HG03558 (cell line): ENCODE results near the gene WASHC4.
"Not testable (repeated sequence)": the region's sequence is repeated elsewhere in the genome, so short reads cannot be mapped to it uniquely, and the experiment has no call there.

Experiments used
- ATAC-seq: cut with Tn5 transposase; IDR thresholded peaks from one replicate; pipeline ENCODE4 v1.9.1; 2021; ENCODE audit warnings: moderate number of reproducible peaks; ENCODE audit not compliant: unreplicated experiment; ENCODE audit errors: extremely low read depth

The WASHC4 gene

DNA sequence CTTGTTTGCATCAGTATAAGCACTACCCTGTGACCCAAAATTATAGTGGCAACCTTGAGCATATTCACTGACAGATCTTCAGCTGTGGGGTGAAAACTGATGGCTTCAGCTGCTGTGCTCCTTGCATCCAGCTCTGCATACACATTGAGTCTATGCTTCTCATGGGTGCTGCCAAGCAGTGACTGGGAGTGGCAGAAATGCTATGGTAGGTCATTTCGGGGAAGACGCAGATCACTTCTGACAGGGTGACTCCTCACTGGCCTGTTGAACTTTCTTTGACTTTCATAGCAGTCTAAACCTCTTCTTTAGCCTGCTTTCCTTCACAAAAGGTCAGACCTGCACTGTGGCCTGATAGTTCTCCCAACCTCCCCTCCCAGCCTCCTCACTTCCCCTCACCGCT lies 17.7 kb upstream of the WASHC4 start:
- no peak for ATAC-seq

DNA sequence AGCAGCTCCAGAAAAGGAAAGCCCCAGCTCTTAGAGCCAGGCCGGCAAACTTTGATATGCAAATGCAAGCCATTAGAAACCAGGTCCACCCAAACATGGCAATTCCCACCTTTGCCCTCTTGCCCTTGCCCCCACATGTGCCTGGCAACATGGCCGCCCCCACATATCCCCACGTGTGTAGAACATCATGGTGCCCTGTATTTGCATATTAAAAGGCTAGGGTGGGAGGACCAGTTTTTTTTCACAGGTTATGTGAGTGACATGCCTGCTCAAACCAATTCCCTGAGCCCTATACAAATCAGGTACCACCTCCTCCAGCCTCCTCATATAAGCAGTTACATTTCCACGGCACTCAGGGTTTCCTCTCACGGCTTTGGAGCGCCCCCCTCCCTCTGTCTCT lies 17.2 kb upstream of the WASHC4 start:
- ATAC-seq: no peak

DNA sequence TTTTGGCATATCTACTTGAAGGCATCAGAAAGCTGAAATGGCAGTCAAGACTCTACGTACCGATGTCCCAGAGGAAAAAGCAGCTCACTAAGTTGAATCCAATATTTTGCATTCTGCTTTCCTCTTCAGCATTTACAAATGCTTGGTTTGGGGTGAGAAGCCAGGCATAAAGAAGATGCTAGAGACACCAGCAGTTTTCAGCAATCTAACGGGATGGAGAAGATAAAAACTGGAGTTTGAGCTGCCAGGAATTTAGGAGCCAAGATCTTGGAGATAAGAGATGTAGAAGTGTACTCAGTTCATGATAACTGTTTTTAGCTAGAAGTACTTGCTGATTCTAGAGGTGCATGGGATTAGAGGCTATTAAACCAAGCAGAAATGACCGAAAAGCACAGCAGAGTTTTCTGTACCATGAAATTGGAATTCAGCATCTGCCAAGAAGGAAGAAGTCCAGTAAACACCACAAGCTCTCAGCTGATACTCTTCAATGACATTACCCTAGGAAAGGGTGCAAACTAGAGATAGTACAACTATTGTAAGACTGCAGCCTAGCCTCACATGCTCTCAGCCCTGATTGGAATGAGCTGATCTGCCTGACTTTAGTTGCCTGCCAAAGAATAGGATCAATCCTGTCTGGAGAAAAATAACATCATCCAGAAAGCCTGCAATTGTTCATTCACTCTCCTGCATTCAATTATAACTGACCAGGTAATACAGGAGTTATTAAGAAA lies 15.9 kb upstream of the WASHC4 start:
- ATAC-seq: no peak

DNA sequence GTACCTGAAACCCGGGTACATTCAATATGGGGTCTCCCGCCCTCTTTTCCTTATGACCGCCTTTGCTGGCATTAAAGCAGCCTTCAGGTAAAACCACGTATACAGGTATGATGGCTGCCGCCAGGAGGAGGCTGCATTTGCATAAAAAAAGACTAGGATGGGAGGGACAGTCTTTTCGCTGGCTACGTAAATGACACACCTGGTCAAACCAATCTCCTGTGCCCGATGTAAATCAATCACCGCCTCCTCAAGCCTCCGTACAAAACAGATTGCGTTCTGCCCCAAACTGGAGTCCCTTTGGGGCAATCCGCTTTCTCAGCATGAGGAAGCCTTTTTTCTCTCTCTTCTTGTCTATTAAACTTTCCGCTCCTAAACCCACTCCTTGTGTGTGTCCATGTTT lies 15.2 kb upstream of the WASHC4 start:
- ATAC-seq: no peak

DNA sequence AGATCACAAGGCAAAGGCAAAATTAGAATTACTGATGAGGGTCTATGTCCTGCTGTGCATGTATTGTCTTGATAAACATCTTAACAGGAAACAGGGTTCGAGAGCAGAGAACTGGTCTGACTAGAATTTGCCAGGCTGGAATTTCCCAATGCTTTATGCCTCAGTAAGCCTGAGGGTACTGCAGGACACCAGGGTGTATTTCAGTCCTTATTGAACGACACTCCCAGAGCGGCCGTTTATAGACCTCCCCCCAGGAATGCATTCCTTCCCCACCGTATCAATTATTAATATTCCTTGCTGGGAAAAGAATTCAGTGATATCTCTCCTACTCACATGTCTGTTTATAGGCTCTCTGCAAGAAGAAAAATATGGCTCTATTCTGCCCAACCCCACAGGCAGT lies 12.2 kb upstream of the WASHC4 start:
- ATAC-seq: not testable (repeated sequence)

DNA sequence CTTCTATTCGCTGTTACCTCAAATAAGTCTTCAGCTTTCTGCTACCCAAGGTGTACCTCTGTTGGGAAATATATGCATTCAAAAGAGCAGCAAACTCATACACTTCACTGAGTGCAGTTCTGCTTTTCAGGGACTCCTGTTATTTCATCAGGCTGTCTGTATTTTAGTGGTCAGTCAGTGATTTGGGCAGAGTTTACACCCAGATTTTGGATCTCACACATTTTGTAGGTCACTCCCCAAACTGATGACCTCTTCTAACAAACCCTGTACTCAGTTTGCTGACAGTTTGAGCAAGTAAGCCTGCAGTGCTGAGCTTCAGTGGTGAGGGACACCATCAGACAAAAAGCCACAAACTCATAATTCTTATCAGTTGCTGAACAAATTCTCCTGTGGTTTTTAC lies 8.2 kb upstream of the WASHC4 start:
- ATAC-seq: no peak

DNA sequence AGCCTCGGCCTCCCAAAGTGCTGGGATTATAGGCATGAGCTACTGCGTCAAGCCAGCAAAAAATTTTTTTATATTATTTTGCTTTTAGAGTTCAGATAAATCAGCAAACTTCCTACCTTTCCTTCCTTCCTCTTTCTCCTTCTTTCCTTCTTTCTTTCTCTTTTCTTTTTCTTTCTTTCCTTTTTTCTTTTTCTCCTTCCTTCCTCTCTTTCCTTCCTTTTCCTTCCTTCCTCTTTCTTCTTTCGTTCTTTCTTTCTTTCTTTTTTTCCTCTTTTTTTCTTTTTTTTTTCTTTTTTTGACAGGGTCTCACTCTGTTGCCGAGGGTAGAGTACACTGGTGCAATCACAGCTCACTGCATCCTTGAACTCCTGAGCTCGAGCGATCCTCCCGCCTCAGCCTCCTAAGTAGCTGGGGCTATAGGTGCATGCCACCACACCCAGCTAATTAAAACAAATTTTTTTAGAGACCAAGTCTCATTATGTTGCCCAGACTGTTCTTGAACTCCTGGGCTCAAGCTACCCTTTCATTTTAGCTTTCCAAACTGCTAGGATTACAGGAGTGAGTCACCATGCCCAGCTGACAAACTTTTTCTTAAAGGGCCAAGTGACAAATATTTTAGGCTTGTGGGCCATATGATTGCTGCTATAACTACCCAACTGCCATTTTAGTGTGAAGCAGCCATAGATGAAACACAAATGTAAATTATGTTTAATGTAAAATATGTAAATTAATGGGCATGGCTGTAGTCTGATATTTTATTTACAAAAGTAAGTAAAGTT lies 7.1 kb upstream of the WASHC4 start:
- no peak for ATAC-seq

DNA sequence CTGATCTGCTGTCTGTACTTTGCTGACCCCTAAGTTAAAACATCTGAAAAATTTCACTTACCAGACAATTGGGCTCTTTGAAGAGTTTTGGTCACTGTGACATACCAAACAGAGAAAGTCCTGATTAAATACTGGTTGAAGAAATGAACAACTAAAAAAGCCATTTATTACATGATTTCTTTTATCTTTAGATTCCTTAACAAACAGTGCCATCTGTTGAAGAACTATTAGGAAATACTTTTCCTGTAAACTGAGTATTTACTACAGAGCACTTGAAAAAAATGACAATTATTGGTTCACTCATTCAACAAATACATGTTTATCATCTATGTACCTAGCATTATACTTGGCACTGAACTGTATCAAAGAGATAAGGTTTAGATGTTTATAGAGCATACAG lies 6.5 kb upstream of the WASHC4 start:
- no peak for ATAC-seq

DNA sequence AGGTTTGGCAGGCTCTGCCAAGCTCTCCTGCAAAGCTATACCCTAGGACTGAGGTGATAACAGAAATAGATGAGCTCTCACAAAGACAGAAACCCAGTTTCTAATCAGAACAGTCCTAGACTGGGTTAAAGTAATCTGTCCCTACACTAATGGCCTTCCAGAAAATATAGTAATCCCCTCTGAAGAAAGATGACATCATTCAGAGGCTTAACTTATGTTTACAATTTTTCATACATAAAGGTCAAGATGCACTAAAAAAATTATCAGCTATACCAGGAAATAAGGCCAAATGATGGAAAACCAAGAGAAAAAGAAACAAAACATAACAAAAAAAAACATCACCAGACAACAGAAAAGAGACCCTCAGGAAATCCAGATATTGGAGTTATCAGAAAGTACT lies 4.9 kb upstream of the WASHC4 start:
- ATAC-seq: no peak

DNA sequence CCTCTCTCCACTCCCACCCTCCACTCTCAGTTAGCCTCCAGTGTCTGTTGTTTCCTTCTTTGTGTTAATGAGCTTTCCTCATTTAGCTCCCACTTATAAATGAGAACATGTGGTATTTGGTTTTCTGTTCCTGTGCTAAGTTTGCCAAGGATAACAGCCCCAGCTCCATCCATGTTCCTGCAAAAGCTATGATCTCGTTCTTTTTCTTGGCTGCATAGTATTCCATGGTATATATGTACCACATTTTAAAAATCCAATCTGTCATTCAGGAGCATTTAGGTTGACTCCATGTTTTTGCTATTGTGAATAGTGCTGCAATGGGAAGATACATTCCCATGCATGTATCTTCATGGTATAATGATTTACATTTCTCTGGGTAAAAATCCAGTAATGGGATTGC lies 2.8 kb upstream of the WASHC4 start:
- no peak for ATAC-seq

DNA sequence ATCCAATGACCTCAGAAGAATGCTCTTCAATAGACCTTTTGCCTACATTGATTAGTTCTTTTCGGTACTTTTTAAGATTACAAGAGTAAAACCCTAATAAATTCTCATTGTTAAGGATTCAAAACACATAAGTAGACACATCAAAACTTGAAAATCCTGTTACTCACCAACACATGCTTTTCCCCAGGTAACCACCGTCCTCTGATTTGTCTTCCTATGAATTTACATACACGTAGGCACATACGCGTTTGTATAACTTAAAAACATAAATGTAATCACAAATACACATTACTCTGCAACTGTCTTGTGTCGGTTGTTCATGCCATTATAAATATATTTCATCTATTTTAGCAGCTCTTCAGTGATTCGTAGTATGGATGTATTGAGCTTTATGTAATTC lies 910 bp upstream of the WASHC4 start:
- ATAC-seq: no peak

DNA sequence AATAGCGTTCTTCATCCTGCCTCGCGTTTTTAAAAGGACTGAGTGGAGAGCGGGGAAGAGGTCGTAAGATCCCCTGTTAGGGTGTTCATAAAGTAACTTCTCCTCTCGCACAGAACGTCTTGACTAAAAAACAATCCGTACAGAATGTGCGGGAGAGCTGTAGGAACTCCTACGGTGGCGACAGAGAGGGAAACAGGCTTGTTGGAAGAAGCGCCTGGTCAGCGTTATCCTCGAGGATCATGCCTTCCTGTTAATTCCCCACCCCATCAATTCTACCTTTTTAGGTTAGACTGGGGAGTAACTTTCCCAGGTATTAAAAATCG lies 399 bp upstream of the WASHC4 start:
- ATAC-seq: no peak

DNA sequence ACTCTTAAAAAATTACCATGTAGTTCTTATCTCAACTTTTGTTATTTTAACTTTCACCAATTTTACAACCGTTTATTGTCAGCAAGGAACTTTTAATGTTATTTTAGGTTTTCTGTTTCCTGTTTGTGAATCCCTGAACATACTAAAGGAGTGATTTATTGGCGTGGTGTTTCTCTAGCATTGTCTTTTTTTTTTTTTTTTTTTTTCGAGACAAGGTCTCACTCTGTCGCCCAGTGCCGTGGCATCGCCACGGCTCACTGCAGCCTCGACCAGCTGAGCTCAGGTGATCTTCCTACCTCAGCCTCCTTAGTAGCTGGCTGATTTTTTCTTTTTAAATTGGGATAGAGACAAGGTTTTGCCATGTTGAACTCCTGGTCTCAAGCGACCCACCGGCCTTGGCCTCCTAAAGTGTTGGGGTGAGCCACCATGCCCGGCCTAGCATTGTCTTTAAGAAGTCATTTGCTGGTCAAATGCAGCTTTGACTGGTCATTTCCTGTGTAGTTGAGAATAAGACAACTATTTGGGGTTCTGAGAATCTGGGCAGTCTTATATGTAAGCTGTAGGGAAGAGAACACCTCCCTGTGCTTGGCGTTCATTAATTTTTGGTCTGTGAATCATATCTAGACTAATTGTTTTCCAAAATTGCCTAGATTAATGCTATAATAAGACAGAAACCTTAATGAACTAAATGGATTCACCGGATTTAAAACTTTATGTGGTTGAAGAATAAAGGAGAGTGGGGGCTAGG lies 2.1 kb downstream of the WASHC4 start:
- ATAC-seq: no peak

DNA sequence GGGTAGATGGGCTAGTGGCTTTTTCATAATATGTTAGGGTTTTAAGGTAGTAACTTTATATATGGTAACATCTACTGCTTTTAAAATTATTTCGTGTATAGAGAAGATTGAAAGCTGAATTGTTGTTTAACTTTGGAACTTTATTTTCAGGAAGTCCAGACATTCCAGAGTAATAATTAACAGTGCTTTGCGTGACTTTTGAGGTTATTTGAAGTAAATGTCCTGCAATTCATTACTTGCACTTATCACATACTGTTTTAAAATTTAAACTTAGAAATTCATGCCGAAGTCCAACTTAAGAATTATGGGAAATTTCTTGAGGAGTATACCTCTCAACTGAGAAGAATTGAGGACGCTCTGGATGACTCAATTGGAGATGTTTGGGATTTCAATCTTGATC lies 3.3 kb downstream of the WASHC4 start:
- no peak for ATAC-seq

DNA sequence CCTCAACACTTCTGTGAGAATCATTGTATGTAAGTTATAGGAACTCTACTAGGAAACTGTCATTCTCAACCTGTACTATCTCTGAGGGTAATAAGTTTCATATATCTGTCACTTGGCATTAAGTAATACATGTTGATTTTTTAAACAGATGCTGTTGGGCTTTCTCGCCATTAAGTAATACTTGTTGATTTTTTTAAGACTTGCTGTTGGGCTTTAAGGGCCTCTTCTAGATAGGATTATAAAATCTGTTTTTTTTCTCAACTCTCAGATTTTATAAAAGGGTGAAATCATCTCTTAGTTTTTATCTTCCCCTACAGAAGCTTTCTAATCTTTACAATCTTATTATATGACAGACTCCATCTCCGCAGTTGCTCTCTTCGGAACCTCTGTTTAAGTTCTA lies 5.6 kb downstream of the WASHC4 start:
- ATAC-seq: no peak

DNA sequence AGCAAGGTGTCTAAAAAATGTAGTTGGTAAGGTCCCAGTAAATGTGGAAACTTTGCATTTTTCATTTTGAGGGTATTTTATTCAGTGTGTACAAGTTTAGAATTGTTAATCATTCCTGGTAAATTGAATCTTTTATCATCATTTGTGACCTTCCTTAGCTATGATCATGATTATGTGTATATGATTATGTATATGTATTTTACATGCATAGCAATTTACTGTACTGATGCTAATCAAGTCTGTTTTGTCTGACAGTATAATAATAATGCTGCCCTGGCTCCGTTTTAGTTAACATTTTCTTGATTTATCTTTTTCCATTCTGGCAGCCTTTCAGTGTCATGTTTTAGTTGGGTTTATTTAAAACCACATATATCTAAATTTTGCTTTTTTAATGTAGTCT lies 9.4 kb downstream of the WASHC4 start:
- ATAC-seq: no peak

DNA sequence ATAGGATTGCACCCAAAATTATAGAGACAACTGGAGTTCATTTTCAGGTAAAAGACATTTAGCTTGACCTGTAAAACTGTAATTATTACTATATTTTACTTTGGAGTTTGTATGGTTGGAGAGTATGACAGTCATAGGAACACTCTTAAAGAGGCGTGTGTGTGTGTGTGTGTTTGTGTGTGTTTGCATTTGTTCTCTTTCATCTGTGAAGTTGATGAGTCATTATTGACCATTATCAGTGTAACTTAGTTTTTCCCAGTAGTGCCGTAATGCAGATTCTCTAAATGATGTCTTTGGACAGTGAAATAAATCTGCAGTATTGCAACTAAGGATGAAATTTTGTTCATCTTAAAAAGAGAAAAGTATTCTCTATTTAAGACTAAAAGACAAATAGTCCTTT lies 13.0 kb downstream of the WASHC4 start:
- no peak for ATAC-seq

DNA sequence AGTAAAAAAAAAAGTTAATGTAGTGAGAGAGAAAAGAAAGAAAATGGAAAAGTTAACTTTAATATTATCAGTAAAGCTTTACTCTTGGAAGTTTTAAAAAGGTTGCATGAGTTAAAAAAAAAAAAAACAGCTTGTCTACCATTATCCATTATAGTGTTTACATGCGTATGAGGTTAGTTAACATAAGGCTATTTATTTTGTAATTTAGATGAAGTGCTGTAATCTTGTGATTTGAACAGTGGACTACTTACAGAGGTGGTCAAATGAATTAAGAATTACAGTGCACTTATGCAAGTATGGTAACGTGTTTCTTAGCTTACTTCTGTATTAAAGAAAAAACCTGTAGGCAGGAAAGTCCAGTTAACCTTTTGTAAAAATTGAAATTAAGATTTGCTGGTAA lies 30.7 kb downstream of the WASHC4 start:
- no peak for ATAC-seq

DNA sequence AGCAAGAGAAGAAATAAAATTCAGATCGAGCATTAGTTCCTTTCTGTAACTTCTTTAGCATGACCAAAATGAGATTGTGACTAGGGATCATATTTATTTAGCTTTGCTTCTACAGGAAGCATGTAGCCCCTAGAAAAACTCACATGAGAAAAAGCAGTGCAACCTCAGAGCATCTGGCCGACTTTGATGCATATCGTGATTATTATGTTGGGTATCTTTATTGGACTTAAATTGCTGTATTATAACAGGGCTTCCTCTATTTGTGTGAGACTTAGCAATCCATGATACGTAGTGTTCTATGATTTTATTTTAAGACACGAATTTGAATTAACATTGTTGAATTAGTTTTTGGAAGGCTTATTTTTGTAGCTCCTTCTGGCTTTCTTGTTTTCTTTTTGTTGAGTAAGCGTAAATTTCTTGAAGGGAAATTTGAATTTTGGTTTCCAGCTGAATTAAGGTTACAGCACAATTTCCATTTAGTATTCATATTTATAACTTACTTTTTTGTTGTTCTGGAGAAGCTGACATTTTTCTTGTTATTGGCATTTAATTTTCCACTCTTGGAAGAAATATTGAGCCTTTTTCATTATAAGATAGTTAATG lies 33.9 kb downstream of the WASHC4 start:
- no peak for ATAC-seq

DNA sequence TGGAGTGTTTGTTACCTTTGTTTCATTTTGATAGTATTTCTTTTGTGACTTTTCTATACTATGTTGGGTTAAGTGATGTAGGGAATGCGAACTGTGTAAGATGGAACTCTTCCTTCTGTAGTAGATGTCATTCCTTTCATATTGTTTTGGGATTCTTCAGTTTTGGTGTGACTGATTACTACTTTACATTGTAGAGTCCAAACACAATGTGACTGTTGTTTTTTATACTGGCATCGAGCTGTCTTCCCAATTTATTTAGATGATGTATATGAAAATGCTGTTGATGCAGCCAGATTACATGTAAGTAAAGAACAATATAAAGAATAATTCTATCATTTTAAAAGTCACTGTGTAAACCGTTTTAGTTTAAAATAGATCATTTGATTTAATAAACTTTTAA lies 34.7 kb downstream of the WASHC4 start:
- no peak for ATAC-seq

DNA sequence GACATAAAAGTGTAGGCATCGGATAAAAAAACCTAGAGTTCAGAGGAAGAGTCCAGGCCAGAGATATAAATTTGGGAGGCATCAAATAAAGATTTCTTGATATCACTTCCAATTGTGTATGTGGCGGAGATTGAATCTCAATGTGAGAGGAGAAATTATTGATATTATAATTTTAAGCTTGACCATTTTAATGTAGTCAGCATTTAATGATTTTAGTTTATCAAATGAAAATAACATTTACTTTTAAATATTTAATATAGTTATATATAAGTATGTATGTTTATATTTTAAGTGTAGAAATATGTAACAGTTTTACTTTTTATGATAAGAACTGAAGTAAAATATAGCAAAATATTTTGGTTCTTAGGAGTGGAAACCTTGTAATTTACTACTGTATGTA lies 48.7 kb downstream of the WASHC4 start:
- no peak for ATAC-seq
